T-cell (primary cell): ENCODE results near the gene SESN2. TPM values are rescaled to one million over a fixed set of nuclear protein-coding genes. Genes with fewer than 3 reads are reported as not detected.

Experiments
- ATAC-seq, 4 experiments: fragments of 200-7000 bp in 3 of 4; fragments of 150-1000 bp in 1 of 4; cut with Tn5 transposase; replicated peaks in 1 of 4; 1 replicate in 3 of 4; 2 replicates in 1 of 4; pipeline ENCODE4 v1.10.0; 2021; ENCODE audit warnings: moderate library complexity in 3 of 4, mild to moderate bottlenecking in 2 of 4, moderate number of reproducible peaks in 1 of 4
- CTCF ChIA-PET, 2 donors: fragments of 300-600 bp; sonication (Branson Sonifier 250); formaldehyde crosslinking; loops; one replicate each; lab custom pipeline; 2022; ENCODE audit warnings: antibody characterized with exemption in 2 of 2; lab: Charles Lee
- POLR2A ChIA-PET, 2 donors: fragments of 300-600 bp; sonication (Branson Sonifier 250); formaldehyde crosslinking; loops; one replicate each; lab custom pipeline; 2022; ENCODE audit warnings: antibody characterized with exemption in 2 of 2; lab: Charles Lee
- DNase-seq, 35 experiments: peaks; one replicate each; pipeline versions ENCODE4 v3.0.0 to v3.0.0-alpha.2; 2013 to 2023
- H3K27ac ChIP-seq: one replicate; pipeline ENCODE4 v1.5.1; 2013; ENCODE audit warnings: low read length
- H3K27me3 ChIP-seq, 2 experiments: replicated peaks in 1 of 2; 1 replicate in 1 of 2; 2 replicates in 1 of 2; pipeline versions ENCODE4 v1.6.1 to v1.7.0; 2013; ENCODE audit warnings: low read length in 1 of 2, mixed read lengths in 1 of 2; ENCODE audit not compliant: control insufficient read depth in 2 of 2, insufficient read depth in 2 of 2; ENCODE audit errors: extremely low read depth in 1 of 2
- H3K36me3 ChIP-seq, 2 donors: 1 replicate in 1 of 2; 2 replicates in 1 of 2; pipeline versions ENCODE4 v1.6.1 to v1.7.0; 2013; ENCODE audit warnings: low read length in 1 of 2; ENCODE audit not compliant: control insufficient read depth in 2 of 2, insufficient read depth in 1 of 2; ENCODE audit errors: extremely low read depth in 1 of 2
- H3K4me1 ChIP-seq, 2 experiments: 1 replicate in 1 of 2; 2 replicates in 1 of 2; pipeline versions ENCODE4 v1.6.1 to v1.7.0; 2013; ENCODE audit warnings: low read length in 2 of 2, mixed read lengths in 1 of 2; ENCODE audit not compliant: insufficient read depth in 2 of 2, control insufficient read depth in 1 of 2; ENCODE audit errors: extremely low read depth in 1 of 2
- H3K4me3 ChIP-seq, 2 donors: 1 replicate in 1 of 2; 2 replicates in 1 of 2; pipeline versions ENCODE4 v1.5.1 to v1.7.0; 2013; ENCODE audit warnings: mild to moderate bottlenecking in 2 of 2, low read length in 1 of 2, moderate library complexity in 1 of 2; ENCODE audit not compliant: control insufficient read depth in 1 of 2; ENCODE audit errors: extremely low read depth in 1 of 2
- H3K9me3 ChIP-seq: 2 replicates; pipeline ENCODE4 v1.7.0; 2013
- H3K27ac Mint-ChIP-seq, 2 donors: one replicate each; pipeline ENCODE4 v1.8.0; 2020 to 2021; ENCODE audit warnings: mild to moderate bottlenecking in 2 of 2, mixed read lengths in 2 of 2
- H3K27me3 Mint-ChIP-seq, 2 donors: one replicate each; pipeline ENCODE4 v1.8.0; 2021 to 2022; ENCODE audit warnings: mixed read lengths in 2 of 2
- H3K36me3 Mint-ChIP-seq: one replicate; pipeline ENCODE4 v1.8.0; 2021; ENCODE audit warnings: mixed read lengths
- H3K4me1 Mint-ChIP-seq, 3 donors: one replicate each; pipeline ENCODE4 v1.8.0; 2020 to 2022; ENCODE audit warnings: mixed read lengths in 3 of 3, mild to moderate bottlenecking in 1 of 3
- H3K4me3 Mint-ChIP-seq, 3 donors: one replicate each; pipeline ENCODE4 v1.8.0; 2020 to 2022; ENCODE audit warnings: mild to moderate bottlenecking in 3 of 3, mixed read lengths in 3 of 3, moderate library complexity in 3 of 3
- H3K9me3 Mint-ChIP-seq, 3 donors: one replicate each; pipeline ENCODE4 v1.8.0; 2020 to 2022; ENCODE audit warnings: mixed read lengths in 3 of 3
- WGBS: methylation state at CpG from one replicate; pipeline ENCODE4 v1.1.5; 2013; ENCODE audit warnings: missing lambda C conversion rate; ENCODE audit not compliant: insufficient coverage; 5-methylcytosine and 5-hydroxymethylcytosine counted together
- total RNA-seq, 35 experiments: library from RNA in 6 of 35; stranded (reverse) in 6 of 35; fragments of 120-200 nt in 1 of 35; gene quantifications; one replicate each; pipeline versions ENCODE4 v1.2.1 to v1.2.4 and lab custom pipeline; 2013 to 2026

Gene SESN2
- total RNA-seq, 5 donors from 2014 or later (not counting 1 experiment from before 2014, with no cell fraction given), result 7.1 to 11.9 (median 8.6) TPM

GRCh38 chr1:28309702-28310101 is 50.4 kb downstream of the SESN2 start:
- Mint-ChIP-seq H3K36me3 (no peaks in the 10 kb centered on the region), H3K4me1 (no peaks in the 10 kb centered on the region), H3K27ac (no peak overlapping the region), H3K9me3 (no peaks in the 10 kb centered on the region), H3K27me3 (peaks cover 0 to 3% of the 10 kb centered on the region in 2 donors), H3K4me3 (no peak overlapping the region)
- no peak for DNase-seq
- H3K9me3 ChIP-seq, result no peaks in the 10 kb centered on the region
- no peak overlapping the region for H3K27ac ChIP-seq
- WGBS, result no CpG with 5 or more reads among the region's 2 CpGs
- ATAC-seq, result no peak
- H3K4me3 ChIP-seq, result no peak overlapping the region
- H3K36me3 ChIP-seq, result no peaks in the 10 kb centered on the region
- ChIA-PET CTCF (no interaction called here), POLR2A (no interaction called here)
- peaks cover 0 to 14% of the 10 kb centered on the region in 2 experiments for H3K27me3 ChIP-seq
- no peaks in the 10 kb centered on the region for H3K4me1 ChIP-seq

- H3K27ac Mint-ChIP-seq, result no peak overlapping the region
- peaks cover 0 to 2% of the 10 kb centered on the region in 2 experiments for H3K27me3 ChIP-seq
- H3K4me1 Mint-ChIP-seq, result no peaks in the 10 kb centered on the region
- DNase-seq (peak in 3 of 35 experiments; percentile 6 to 26 (median 6)), ATAC-seq (no peak)
- no peak overlapping the region for H3K27ac ChIP-seq
- CTCF ChIA-PET, result no interaction called here
- H3K4me1 ChIP-seq, result no peaks in the 10 kb centered on the region
- H3K27me3 Mint-ChIP-seq, result peaks cover 0 to 1% of the 10 kb centered on the region in 2 donors
- POLR2A ChIA-PET, result no interaction called here
- no peaks in the 10 kb centered on the region for H3K9me3 ChIP-seq
- no peaks in the 10 kb centered on the region for H3K9me3 Mint-ChIP-seq
- H3K4me3 Mint-ChIP-seq, result no peak overlapping the region
- no peaks in the 10 kb centered on the region for H3K36me3 Mint-ChIP-seq
- H3K36me3 ChIP-seq, result no peaks in the 10 kb centered on the region
- no peak overlapping the region for H3K4me3 ChIP-seq
- WGBS, result 87% methylated on average over 5 of the region's 6 CpGs
Observed at GRCh38 chr1:28313702-28314546, 54.6 kb downstream of the SESN2 start.

GRCh38 chr1:28314547-28314941 is 55.2 kb downstream of the SESN2 start:
- POLR2A ChIA-PET, result no interaction called here

GRCh38 chr1:28317014-28317413 is 57.7 kb downstream of the SESN2 start:
- DNase-seq (no peak), ATAC-seq (no peak)
- Mint-ChIP-seq H3K27me3 (peaks cover 0 to 4% of the 10 kb centered on the region in 2 donors), H3K9me3 (no peaks in the 10 kb centered on the region), H3K27ac (no peak overlapping the region), H3K36me3 (no peaks in the 10 kb centered on the region), H3K4me3 (no peak overlapping the region), H3K4me1 (no peaks in the 10 kb centered on the region)
- CTCF ChIA-PET, result interaction anchor here in 1 of 2 donors (0.6 kb wide), 1 partner anchor 533 kb away, joined by 3 read pairs; no protein-coding TSS in a partner anchor
- H3K4me1 ChIP-seq, result no peaks in the 10 kb centered on the region
- peaks cover 0 to 7% of the 10 kb centered on the region in 2 experiments for H3K27me3 ChIP-seq
- POLR2A ChIA-PET, result interaction anchor here (0.6 kb wide), 3 partner anchors 182 to 634 kb away, joined by 3 to 6 read pairs (median 5); no protein-coding TSS in a partner anchor
- no peak overlapping the region for H3K27ac ChIP-seq
- no peaks in the 10 kb centered on the region for H3K9me3 ChIP-seq
- no peaks in the 10 kb centered on the region for H3K36me3 ChIP-seq
- H3K4me3 ChIP-seq, result no peak overlapping the region
- 88% methylated on average over 3 of the region's 7 CpGs for WGBS

More at GRCh38 chr1:28314547-28314941, 55.2 kb downstream of the SESN2 start:
- WGBS, result 100% methylated on average over 2 of the region's 8 CpGs
- Histone ChIP-seq H3K9me3 (no peaks in the 10 kb centered on the region), H3K4me3 (no peak overlapping the region), H3K4me1 (no peaks in the 10 kb centered on the region), H3K27me3 (no peaks in the 10 kb centered on the region), H3K27ac (no peak overlapping the region), H3K36me3 (no peaks in the 10 kb centered on the region)
- H3K4me3 Mint-ChIP-seq, result no peak overlapping the region
- H3K27me3 Mint-ChIP-seq, result peaks cover 0 to 1% of the 10 kb centered on the region in 2 donors
- CTCF ChIA-PET, result interaction anchor here in 1 of 2 donors (0.6 kb wide), 1 partner anchor 61 kb away, joined by 3 read pairs; no protein-coding TSS in a partner anchor
- no peak for DNase-seq
- no peak overlapping the region for H3K27ac Mint-ChIP-seq
- ATAC-seq, result no peak
- H3K9me3 Mint-ChIP-seq, result no peaks in the 10 kb centered on the region
- no peaks in the 10 kb centered on the region for H3K36me3 Mint-ChIP-seq
- no peaks in the 10 kb centered on the region for H3K4me1 Mint-ChIP-seq

GRCh38 chr1:28322194-28322593 is 62.9 kb downstream of the SESN2 start:
- Mint-ChIP-seq H3K9me3 (no peaks in the 10 kb centered on the region), H3K4me3 (no peak overlapping the region), H3K27me3 (peaks cover 0 to 4% of the 10 kb centered on the region in 2 donors), H3K4me1 (peaks cover 0 to 2% (median 0%) of the 10 kb centered on the region in 3 donors), H3K27ac (no peak overlapping the region), H3K36me3 (no peaks in the 10 kb centered on the region)
- ATAC-seq, result no peak
- Histone ChIP-seq H3K4me3 (no peak overlapping the region), H3K27me3 (peaks cover 0 to 7% of the 10 kb centered on the region in 2 experiments), H3K36me3 (no peaks in the 10 kb centered on the region), H3K9me3 (no peaks in the 10 kb centered on the region), H3K27ac (no peak overlapping the region), H3K4me1 (no peaks in the 10 kb centered on the region)
- ChIA-PET CTCF (interaction anchor here in 1 of 2 donors (0.6 kb wide), 1 partner anchor 64 kb away, joined by 4 read pairs; no protein-coding TSS in a partner anchor), POLR2A (interaction anchor here in 1 of 2 donors (0.5 kb wide), 1 partner anchor 258 kb away, joined by 5 read pairs; no protein-coding TSS in a partner anchor)
- WGBS, result no CpG with 5 or more reads among the region's 3 CpGs
- no peak for DNase-seq

GRCh38 chr1:28323720-28324119 is 64.4 kb downstream of the SESN2 start:
- ChIA-PET CTCF (no interaction called here), POLR2A (no interaction called here)
- Mint-ChIP-seq H3K36me3 (no peaks in the 10 kb centered on the region), H3K9me3 (no peaks in the 10 kb centered on the region), H3K27me3 (peaks cover 0 to 4% of the 10 kb centered on the region in 2 donors), H3K4me1 (peaks cover 7 to 13% (median 7%) of the 10 kb centered on the region in 3 donors), H3K4me3 (no peak overlapping the region), H3K27ac (no peak overlapping the region)
- Histone ChIP-seq H3K4me1 (peaks cover 0 to 8% of the 10 kb centered on the region in 2 experiments), H3K4me3 (no peak overlapping the region), H3K27me3 (peaks cover 0 to 7% of the 10 kb centered on the region in 2 experiments), H3K9me3 (no peaks in the 10 kb centered on the region), H3K27ac (no peak overlapping the region), H3K36me3 (no peaks in the 10 kb centered on the region)
- ATAC-seq (no peak), DNase-seq (no peak)
- WGBS, result 50% methylated on average over 2 of the region's 3 CpGs
